GM18867 (cell line): Measurements from ENCODE around the gene BSN.

ENCODE experiments used
- ATAC-seq: cut with Tn5 transposase; IDR thresholded peaks from one replicate; pipeline ENCODE4 v1.9.1; 2021; ENCODE audit warnings: mild to moderate bottlenecking, moderate library complexity; ENCODE audit not compliant: unreplicated experiment

Gene BSN

GRCh38 chr3:49591615-49592014, 37.3 kb downstream of the BSN start:
- ATAC-seq, result no peak

- no peak for ATAC-seq
Observed at GRCh38 chr3:49593041-49593440, 38.8 kb downstream of the BSN start.

GRCh38 chr3:49600781-49601180, 46.5 kb downstream of the BSN start:
- no peak for ATAC-seq

GRCh38 chr3:49601358-49602048, 47.2 kb downstream of the BSN start:
- no peak for ATAC-seq

- no peak for ATAC-seq
Observed at GRCh38 chr3:49602049-49602554, 47.8 kb downstream of the BSN start.

GRCh38 chr3:49602877-49603411, 48.7 kb downstream of the BSN start:
- ATAC-seq, result no peak

GRCh38 chr3:49606427-49606826, 52.1 kb downstream of the BSN start:
- no peak for ATAC-seq

- no peak for ATAC-seq
Observed at GRCh38 chr3:49607105-49607591, 52.9 kb downstream of the BSN start.

- ATAC-seq, result no peak
Observed at GRCh38 chr3:49607796-49608195, 53.5 kb downstream of the BSN start.

- ATAC-seq, result no peak
Observed at GRCh38 chr3:49609314-49609713, 55.0 kb downstream of the BSN start.

- ATAC-seq, result no peak
Observed at GRCh38 chr3:49609815-49610214, 55.5 kb downstream of the BSN start.

GRCh38 chr3:49610666-49611280, 56.5 kb downstream of the BSN start:
- no peak for ATAC-seq

GRCh38 chr3:49611291-49611690, 57.0 kb downstream of the BSN start:
- no peak for ATAC-seq

GRCh38 chr3:49611719-49612118, 57.4 kb downstream of the BSN start:
- ATAC-seq, result no peak

GRCh38 chr3:49614936-49615335, 60.7 kb downstream of the BSN start:
- no peak for ATAC-seq

GRCh38 chr3:49616061-49616460, 61.8 kb downstream of the BSN start:
- no peak for ATAC-seq

- no peak for ATAC-seq
Observed at GRCh38 chr3:49616491-49616941, 62.2 kb downstream of the BSN start.

GRCh38 chr3:49617390-49618013, 63.2 kb downstream of the BSN start:
- ATAC-seq, result no peak

GRCh38 chr3:49618412-49618811, 64.1 kb downstream of the BSN start:
- ATAC-seq, result no peak

GRCh38 chr3:49619649-49620048, 65.4 kb downstream of the BSN start:
- ATAC-seq, result no peak

GRCh38 chr3:49620728-49621127, 66.5 kb downstream of the BSN start:
- no peak for ATAC-seq

- no peak for ATAC-seq
Observed at GRCh38 chr3:49623071-49623470, 68.8 kb downstream of the BSN start.
